GM23338 (cell line): Measurements from ENCODE around the gene LRTM1. TPM values are rescaled to one million over a fixed set of nuclear protein-coding genes. Genes with fewer than 3 reads are reported as not detected.
A peak's percentile ranks its signal among the peaks of the same experiment; 100 is the strongest.

ENCODE experiments used
- ATAC-seq: fragments of 200-7000 bp; cut with Tn5 transposase; 3 replicates; pipeline ENCODE4 v1.9.1; 2020
- DNase-seq: peaks from one replicate; pipeline ENCODE4 v3.0.0-alpha.2; 2015; ENCODE audit warnings: low spot score
- H2AFZ ChIP-seq: fragments of 200-600 bp; sonication (generic); 2 replicates; pipeline ENCODE4 v1.8.0; 2016; ENCODE audit warnings: antibody characterized with exemption, mild to moderate bottlenecking, moderate library complexity
- H3F3A ChIP-seq: fragments of 200-600 bp; sonication (generic); replicated peaks from 2 replicates; pipeline ENCODE4 v1.8.0; 2017; ENCODE audit warnings: antibody characterized with exemption, mixed run types, low read depth
- H3K27ac ChIP-seq: fragments of 200-600 bp; sonication (generic); 2 replicates; pipeline ENCODE4 v1.6.1; 2016; ENCODE audit warnings: low read depth
- H3K27me3 ChIP-seq: fragments of 200-600 bp; sonication (generic); 2 replicates; pipeline ENCODE4 v1.8.0; 2016; ENCODE audit warnings: mild to moderate bottlenecking, mixed run types, moderate library complexity; ENCODE audit not compliant: insufficient read depth
- H3K36me3 ChIP-seq: fragments of 200-600 bp; sonication (generic); 2 replicates; pipeline ENCODE4 v1.8.0; 2016; ENCODE audit warnings: mild to moderate bottlenecking; ENCODE audit not compliant: insufficient read depth
- H3K4me1 ChIP-seq: fragments of 200-600 bp; sonication (generic); 2 replicates; pipeline ENCODE4 v1.8.0; 2016; ENCODE audit warnings: mild to moderate bottlenecking, moderate library complexity; ENCODE audit not compliant: insufficient read depth
- H3K4me2 ChIP-seq: fragments of 200-600 bp; sonication (generic); 2 replicates; pipeline ENCODE4 v1.7.1; 2017; ENCODE audit warnings: mixed run types
- H3K4me3 ChIP-seq: fragments of 200-600 bp; sonication (generic); 2 replicates; pipeline ENCODE4 v1.6.1; 2016; ENCODE audit warnings: mixed run types
- H3K79me2 ChIP-seq: fragments of 200-600 bp; sonication (generic); replicated peaks from 2 replicates; pipeline ENCODE4 v1.8.0; 2017; ENCODE audit warnings: mild to moderate bottlenecking; ENCODE audit not compliant: insufficient read depth
- H3K9me2 ChIP-seq: fragments of 200-600 bp; sonication (generic); 2 replicates; pipeline ENCODE4 v1.8.0; 2017; ENCODE audit not compliant: insufficient read depth
- H4K20me1 ChIP-seq: fragments of 200-600 bp; sonication (generic); replicated peaks from 2 replicates; pipeline ENCODE4 v1.8.0; 2017; ENCODE audit warnings: mild to moderate bottlenecking; ENCODE audit not compliant: insufficient read depth
- H3K27ac Mint-ChIP-seq: 2 replicates; pipeline ENCODE4 v1.8.0; 2020; ENCODE audit warnings: inconsistent platforms, mild to moderate bottlenecking, moderate library complexity, mixed read lengths
- H3K27me3 Mint-ChIP-seq: 3 replicates; pipeline ENCODE4 v1.8.0; 2022; ENCODE audit warnings: low read depth, mild to moderate bottlenecking, moderate library complexity, mixed read lengths, inconsistent platforms; ENCODE audit not compliant: insufficient read depth, poor library complexity
- H3K36me3 Mint-ChIP-seq: 3 replicates; pipeline ENCODE4 v1.8.0; 2021; ENCODE audit warnings: low read depth, mild to moderate bottlenecking, inconsistent platforms, moderate library complexity, mixed read lengths
- H3K4me1 Mint-ChIP-seq: 3 replicates; pipeline ENCODE4 v1.8.0; 2020; ENCODE audit warnings: mild to moderate bottlenecking, inconsistent platforms, mixed read lengths
- H3K4me3 Mint-ChIP-seq: 3 replicates; pipeline ENCODE4 v1.8.0; 2021; ENCODE audit warnings: moderate library complexity, mild to moderate bottlenecking, inconsistent platforms, mixed read lengths
- H3K9me3 Mint-ChIP-seq: 3 replicates; pipeline ENCODE4 v1.8.0; 2020; ENCODE audit warnings: moderate library complexity, mild to moderate bottlenecking, inconsistent platforms, mixed read lengths
- CREB1 ChIP-seq: fragments of 250-450 bp; sonication (Bioruptor Pico); IDR thresholded peaks from 2 replicates; pipeline ENCODE4 v1.5.0; 2020; ENCODE audit warnings: low read depth, mild to moderate bottlenecking, moderate library complexity
- EZH2phosphoT487 ChIP-seq: fragments of 200-600 bp; sonication (generic); IDR thresholded peaks from one replicate; pipeline ENCODE4 v1.8.1; 2018; ENCODE audit warnings: antibody characterized with exemption; ENCODE audit not compliant: unreplicated experiment
- JUNB ChIP-seq: IDR thresholded peaks from one replicate; pipeline ENCODE4 v1.6.1; 2016; ENCODE audit warnings: antibody characterized with exemption; ENCODE audit not compliant: unreplicated experiment
- ZNF114 ChIP-seq: fragments of 250-450 bp; sonication (Bioruptor Pico); IDR thresholded peaks from 2 replicates; pipeline ENCODE4 v1.5.0; 2020; ENCODE audit warnings: mild to moderate bottlenecking, moderate library complexity
- polyA plus RNA-seq: library from polyadenylated mRNA; unstranded; fragments of >200 nt; fragmentation: Nextera tagmentation; extraction: Ambion mirVana; gene quantifications from 2 replicates; pipeline ENCODE4 v1.2.1, GENCODE V29; 2016
- total RNA-seq: library from RNA; depleted of rRNA; stranded (reverse); fragments of >200 nt; shearing (Covaris generic); gene quantifications from 2 replicates; pipeline ENCODE4 v1.2.3, GENCODE V29; 2014
- TF ChIP-seq, protein P1 (sequence below), 2 experiments: fragments of 200-600 bp in 1 of 2; sonication (generic) in 1 of 2; conservative IDR thresholded peaks; 2 replicates each; pipeline versions ENCODE4 v1.5.1 to v1.6.1; 2016 to 2017; ENCODE audit warnings: antibody characterized with exemption in 2 of 2, low read depth in 2 of 2, mild to moderate bottlenecking in 2 of 2, moderate library complexity in 1 of 2
- TF ChIP-seq, protein P2 (sequence below): IDR thresholded peaks from 2 replicates; pipeline ENCODE4 v1.6.1; 2016; ENCODE audit warnings: antibody characterized with exemption
- TF ChIP-seq, protein P3 (sequence below): fragments of 250-450 bp; sonication (Bioruptor Pico); IDR thresholded peaks from 2 replicates; pipeline ENCODE4 v1.5.0; 2020; ENCODE audit warnings: mild to moderate bottlenecking, moderate library complexity

The LRTM1 gene
- total and polyA plus RNA-seq, 2 experiments from 2014 or later, result 0.47 TPM; not detected in 1

GRCh38 chr3:54941690-54942362, 14.0 kb upstream of the LRTM1 start:
- H3K4me3 Mint-ChIP-seq, result no peak overlapping the region
- TF ChIP-seq CREB1 (no peak), JUNB (no peak), ZNF114 (CRISPR knock-in tag) (no peak), EZH2phosphoT487 (no peak)
- TF ChIP-seq, protein P1, sequence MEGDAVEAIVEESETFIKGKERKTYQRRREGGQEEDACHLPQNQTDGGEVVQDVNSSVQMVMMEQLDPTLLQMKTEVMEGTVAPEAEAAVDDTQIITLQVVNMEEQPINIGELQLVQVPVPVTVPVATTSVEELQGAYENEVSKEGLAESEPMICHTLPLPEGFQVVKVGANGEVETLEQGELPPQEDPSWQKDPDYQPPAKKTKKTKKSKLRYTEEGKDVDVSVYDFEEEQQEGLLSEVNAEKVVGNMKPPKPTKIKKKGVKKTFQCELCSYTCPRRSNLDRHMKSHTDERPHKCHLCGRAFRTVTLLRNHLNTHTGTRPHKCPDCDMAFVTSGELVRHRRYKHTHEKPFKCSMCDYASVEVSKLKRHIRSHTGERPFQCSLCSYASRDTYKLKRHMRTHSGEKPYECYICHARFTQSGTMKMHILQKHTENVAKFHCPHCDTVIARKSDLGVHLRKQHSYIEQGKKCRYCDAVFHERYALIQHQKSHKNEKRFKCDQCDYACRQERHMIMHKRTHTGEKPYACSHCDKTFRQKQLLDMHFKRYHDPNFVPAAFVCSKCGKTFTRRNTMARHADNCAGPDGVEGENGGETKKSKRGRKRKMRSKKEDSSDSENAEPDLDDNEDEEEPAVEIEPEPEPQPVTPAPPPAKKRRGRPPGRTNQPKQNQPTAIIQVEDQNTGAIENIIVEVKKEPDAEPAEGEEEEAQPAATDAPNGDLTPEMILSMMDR (conservative IDR thresholded peaks at IDR 0.05; ENCODE audit: low read depth in 2 of 2), result no peak
- TF ChIP-seq, protein P2, sequence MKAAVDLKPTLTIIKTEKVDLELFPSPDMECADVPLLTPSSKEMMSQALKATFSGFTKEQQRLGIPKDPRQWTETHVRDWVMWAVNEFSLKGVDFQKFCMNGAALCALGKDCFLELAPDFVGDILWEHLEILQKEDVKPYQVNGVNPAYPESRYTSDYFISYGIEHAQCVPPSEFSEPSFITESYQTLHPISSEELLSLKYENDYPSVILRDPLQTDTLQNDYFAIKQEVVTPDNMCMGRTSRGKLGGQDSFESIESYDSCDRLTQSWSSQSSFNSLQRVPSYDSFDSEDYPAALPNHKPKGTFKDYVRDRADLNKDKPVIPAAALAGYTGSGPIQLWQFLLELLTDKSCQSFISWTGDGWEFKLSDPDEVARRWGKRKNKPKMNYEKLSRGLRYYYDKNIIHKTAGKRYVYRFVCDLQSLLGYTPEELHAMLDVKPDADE, result no peak
- TF ChIP-seq, protein P3, sequence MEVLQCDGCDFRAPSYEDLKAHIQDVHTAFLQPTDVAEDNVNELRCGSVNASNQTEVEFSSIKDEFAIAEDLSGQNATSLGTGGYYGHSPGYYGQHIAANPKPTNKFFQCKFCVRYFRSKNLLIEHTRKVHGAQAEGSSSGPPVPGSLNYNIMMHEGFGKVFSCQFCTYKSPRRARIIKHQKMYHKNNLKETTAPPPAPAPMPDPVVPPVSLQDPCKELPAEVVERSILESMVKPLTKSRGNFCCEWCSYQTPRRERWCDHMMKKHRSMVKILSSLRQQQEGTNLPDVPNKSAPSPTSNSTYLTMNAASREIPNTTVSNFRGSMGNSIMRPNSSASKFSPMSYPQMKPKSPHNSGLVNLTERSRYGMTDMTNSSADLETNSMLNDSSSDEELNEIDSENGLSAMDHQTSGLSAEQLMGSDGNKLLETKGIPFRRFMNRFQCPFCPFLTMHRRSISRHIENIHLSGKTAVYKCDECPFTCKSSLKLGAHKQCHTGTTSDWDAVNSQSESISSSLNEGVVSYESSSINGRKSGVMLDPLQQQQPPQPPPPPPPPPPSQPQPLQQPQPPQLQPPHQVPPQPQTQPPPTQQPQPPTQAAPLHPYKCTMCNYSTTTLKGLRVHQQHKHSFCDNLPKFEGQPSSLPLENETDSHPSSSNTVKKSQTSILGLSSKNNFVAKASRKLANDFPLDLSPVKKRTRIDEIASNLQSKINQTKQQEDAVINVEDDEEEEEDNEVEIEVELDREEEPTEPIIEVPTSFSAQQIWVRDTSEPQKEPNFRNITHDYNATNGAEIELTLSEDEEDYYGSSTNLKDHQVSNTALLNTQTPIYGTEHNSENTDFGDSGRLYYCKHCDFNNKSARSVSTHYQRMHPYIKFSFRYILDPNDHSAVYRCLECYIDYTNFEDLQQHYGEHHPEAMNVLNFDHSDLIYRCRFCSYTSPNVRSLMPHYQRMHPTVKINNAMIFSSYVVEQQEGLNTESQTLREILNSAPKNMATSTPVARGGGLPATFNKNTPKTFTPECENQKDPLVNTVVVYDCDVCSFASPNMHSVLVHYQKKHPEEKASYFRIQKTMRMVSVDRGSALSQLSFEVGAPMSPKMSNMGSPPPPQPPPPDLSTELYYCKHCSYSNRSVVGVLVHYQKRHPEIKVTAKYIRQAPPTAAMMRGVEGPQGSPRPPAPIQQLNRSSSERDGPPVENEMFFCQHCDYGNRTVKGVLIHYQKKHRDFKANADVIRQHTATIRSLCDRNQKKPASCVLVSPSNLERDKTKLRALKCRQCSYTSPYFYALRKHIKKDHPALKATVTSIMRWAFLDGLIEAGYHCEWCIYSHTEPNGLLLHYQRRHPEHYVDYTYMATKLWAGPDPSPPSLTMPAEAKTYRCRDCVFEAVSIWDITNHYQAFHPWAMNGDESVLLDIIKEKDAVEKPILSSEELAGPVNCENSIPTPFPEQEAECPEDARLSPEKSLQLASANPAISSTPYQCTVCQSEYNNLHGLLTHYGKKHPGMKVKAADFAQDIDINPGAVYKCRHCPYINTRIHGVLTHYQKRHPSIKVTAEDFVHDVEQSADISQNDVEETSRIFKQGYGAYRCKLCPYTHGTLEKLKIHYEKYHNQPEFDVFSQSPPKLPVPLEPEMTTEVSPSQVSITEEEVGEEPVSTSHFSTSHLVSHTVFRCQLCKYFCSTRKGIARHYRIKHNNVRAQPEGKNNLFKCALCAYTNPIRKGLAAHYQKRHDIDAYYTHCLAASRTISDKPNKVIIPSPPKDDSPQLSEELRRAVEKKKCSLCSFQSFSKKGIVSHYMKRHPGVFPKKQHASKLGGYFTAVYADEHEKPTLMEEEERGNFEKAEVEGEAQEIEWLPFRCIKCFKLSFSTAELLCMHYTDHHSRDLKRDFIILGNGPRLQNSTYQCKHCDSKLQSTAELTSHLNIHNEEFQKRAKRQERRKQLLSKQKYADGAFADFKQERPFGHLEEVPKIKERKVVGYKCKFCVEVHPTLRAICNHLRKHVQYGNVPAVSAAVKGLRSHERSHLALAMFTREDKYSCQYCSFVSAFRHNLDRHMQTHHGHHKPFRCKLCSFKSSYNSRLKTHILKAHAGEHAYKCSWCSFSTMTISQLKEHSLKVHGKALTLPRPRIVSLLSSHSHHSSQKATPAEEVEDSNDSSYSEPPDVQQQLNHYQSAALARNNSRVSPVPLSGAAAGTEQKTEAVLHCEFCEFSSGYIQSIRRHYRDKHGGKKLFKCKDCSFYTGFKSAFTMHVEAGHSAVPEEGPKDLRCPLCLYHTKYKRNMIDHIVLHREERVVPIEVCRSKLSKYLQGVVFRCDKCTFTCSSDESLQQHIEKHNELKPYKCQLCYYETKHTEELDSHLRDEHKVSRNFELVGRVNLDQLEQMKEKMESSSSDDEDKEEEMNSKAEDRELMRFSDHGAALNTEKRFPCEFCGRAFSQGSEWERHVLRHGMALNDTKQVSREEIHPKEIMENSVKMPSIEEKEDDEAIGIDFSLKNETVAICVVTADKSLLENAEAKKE, result no peak

More at GRCh38 chr3:54941690-54942362, 14.0 kb upstream of the LRTM1 start:
- Mint-ChIP-seq H3K27me3 (no peaks in the 10 kb centered on the region), H3K36me3 (no peaks in the 10 kb centered on the region), H3K9me3 (no peaks in the 10 kb centered on the region), H3K4me1 (peaks cover 11% of the 10 kb centered on the region; the same call in 2 of the 3 replicates), H3K27ac (0 out of 2 replicates have a peak overlapping the region, but pooled peaks have one; percentile 44)
- no peak for ATAC-seq
- Histone ChIP-seq H3K27me3 (no peaks in the 10 kb centered on the region), H3K27ac (no peak overlapping the region), H3K4me3 (no peak overlapping the region), H3K79me2 (no peaks in the 10 kb centered on the region), H3K36me3 (no peaks in the 10 kb centered on the region), H3K9me2 (no peaks in the 10 kb centered on the region), H3K4me2 (no peak overlapping the region), H4K20me1 (no peaks in the 10 kb centered on the region), H2AFZ (no peak overlapping the region), H3K4me1 (peaks cover 9% of the 10 kb centered on the region), H3F3A (no peaks in the 10 kb centered on the region)
- DNase-seq, result no peak
